ENCODE results near the gene RUNX1.

DNA sequence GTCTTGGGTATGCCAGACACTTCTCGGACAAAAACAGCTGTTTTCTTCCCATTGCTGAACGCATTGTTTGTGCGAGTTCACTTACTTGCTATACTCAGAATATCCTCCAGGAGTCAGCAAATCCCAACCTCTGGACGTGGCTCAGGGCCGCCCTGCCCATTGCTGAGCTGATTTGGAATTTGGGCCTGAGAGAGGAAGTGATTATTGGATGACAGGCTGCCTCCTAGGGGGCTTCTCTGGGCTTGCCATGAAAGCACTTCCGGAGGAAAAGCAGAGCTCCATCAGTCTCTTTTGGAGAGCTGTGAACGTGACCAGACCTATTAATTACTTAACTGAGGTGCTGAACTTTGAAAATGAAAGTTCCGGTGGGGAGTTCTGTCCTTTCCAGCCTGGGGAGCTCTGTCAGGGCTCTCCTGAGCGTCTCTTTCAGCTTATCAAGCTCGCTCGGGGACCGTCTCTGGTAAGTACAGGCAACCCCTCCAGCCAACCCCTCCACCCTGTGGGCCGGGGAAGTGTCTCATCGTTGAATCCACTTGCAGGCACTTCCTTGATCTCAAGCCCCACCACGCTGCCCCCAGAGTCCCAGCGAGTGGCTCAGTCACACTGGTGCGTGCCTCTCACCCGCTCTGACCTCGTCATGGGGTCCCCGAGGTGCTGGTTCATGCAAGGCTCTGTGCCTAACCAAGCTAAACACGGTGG is 303.4 kb downstream of the RUNX1 start:
- TF ChIP-seq ZFP3 (CRISPR knock-in tag; IDR thresholded peaks at IDR 0.05) (no peak), ZNF70 (CRISPR knock-in tag; IDR thresholded peaks at IDR 0.05) (no peak), ISL1 (CRISPR knock-in tag; IDR thresholded peaks at IDR 0.05) (no peak)
- TF ChIP-seq, protein P1, sequence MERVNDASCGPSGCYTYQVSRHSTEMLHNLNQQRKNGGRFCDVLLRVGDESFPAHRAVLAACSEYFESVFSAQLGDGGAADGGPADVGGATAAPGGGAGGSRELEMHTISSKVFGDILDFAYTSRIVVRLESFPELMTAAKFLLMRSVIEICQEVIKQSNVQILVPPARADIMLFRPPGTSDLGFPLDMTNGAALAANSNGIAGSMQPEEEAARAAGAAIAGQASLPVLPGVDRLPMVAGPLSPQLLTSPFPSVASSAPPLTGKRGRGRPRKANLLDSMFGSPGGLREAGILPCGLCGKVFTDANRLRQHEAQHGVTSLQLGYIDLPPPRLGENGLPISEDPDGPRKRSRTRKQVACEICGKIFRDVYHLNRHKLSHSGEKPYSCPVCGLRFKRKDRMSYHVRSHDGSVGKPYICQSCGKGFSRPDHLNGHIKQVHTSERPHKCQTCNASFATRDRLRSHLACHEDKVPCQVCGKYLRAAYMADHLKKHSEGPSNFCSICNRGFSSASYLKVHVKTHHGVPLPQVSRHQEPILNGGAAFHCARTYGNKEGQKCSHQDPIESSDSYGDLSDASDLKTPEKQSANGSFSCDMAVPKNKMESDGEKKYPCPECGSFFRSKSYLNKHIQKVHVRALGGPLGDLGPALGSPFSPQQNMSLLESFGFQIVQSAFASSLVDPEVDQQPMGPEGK (CRISPR knock-in tag; IDR thresholded peaks at IDR 0.05; ENCODE audit: borderline replicate concordance), result no peak
- TF ChIP-seq, protein P2, sequence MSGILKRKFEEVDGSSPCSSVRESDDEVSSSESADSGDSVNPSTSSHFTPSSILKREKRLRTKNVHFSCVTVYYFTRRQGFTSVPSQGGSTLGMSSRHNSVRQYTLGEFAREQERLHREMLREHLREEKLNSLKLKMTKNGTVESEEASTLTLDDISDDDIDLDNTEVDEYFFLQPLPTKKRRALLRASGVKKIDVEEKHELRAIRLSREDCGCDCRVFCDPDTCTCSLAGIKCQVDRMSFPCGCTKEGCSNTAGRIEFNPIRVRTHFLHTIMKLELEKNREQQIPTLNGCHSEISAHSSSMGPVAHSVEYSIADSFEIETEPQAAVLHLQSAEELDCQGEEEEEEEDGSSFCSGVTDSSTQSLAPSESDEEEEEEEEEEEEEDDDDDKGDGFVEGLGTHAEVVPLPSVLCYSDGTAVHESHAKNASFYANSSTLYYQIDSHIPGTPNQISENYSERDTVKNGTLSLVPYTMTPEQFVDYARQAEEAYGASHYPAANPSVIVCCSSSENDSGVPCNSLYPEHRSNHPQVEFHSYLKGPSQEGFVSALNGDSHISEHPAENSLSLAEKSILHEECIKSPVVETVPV (CRISPR knock-in tag; IDR thresholded peaks at IDR 0.05), result no peak
- TF ChIP-seq, protein P3, sequence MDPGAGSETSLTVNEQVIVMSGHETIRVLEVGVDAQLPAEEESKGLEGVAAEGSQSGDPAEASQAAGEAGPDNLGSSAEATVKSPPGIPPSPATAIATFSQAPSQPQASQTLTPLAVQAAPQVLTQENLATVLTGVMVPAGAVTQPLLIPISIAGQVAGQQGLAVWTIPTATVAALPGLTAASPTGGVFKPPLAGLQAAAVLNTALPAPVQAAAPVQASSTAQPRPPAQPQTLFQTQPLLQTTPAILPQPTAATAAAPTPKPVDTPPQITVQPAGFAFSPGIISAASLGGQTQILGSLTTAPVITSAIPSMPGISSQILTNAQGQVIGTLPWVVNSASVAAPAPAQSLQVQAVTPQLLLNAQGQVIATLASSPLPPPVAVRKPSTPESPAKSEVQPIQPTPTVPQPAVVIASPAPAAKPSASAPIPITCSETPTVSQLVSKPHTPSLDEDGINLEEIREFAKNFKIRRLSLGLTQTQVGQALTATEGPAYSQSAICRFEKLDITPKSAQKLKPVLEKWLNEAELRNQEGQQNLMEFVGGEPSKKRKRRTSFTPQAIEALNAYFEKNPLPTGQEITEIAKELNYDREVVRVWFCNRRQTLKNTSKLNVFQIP (CRISPR knock-in tag; IDR thresholded peaks at IDR 0.05; ENCODE audit: borderline replicate concordance, low read depth), result no peak

Measured in SK-N-SH treated with all-trans-retinoic acid at 6 μM for 48 hours (cell line).